Bronchial epithelial cell (primary cell): ENCODE results near the gene PRKCE. TPM values are rescaled to one million over a fixed set of nuclear protein-coding genes. Genes with fewer than 3 reads are reported as not detected.

ENCODE experiments used
- DNase-seq: peaks from one replicate; pipeline ENCODE4 v3.0.0-alpha.2; 2010; ENCODE audit warnings: low read depth
- FAIRE-seq: peaks from 2 replicates; lab custom pipeline; 2011; peaks lifted over from hg19 to GRCh38; lab: Jason Lieb, UNC
- H3K27me3 ChIP-seq: 2 replicates; pipeline ENCODE4 v1.5.1; 2011; ENCODE audit warnings: low read length; ENCODE audit not compliant: control insufficient read depth, insufficient read depth
- H3K36me3 ChIP-seq: 2 replicates; pipeline ENCODE4 v1.5.1; 2011; ENCODE audit warnings: low read length; ENCODE audit not compliant: control insufficient read depth, insufficient read depth
- H3K4me3 ChIP-seq: 2 replicates; pipeline ENCODE4 v1.5.1; 2011; ENCODE audit warnings: mild to moderate bottlenecking, low read depth, low read length, control low read depth
- CTCF ChIP-seq: IDR thresholded peaks from 2 replicates; pipeline ENCODE4 v1.5.1; 2011; ENCODE audit warnings: mild to moderate bottlenecking, moderate library complexity, low read length, control low read depth, inconsistent platforms; ENCODE audit not compliant: insufficient read depth, severe bottlenecking
- total RNA-seq: library from RNA; depleted of rRNA; stranded (reverse); fragments of >200 nt; gene quantifications from 2 replicates; pipeline ENCODE4 v1.2.1, GENCODE V29; 2014

PRKCE gene
- total RNA-seq, 1 donor from 2014 or later: 6.3 TPM

- no peaks in the 10 kb centered on the region for H3K36me3 ChIP-seq
- H3K4me3 ChIP-seq: no peak overlapping the region
- FAIRE-seq (no peak), DNase-seq (no peak)
- no peaks in the 10 kb centered on the region for H3K27me3 ChIP-seq
- no peak for TF ChIP-seq CTCF
Measured at GRCh38 chr2:45672138-45672537, 20.7 kb downstream of the PRKCE start.

DNA sequence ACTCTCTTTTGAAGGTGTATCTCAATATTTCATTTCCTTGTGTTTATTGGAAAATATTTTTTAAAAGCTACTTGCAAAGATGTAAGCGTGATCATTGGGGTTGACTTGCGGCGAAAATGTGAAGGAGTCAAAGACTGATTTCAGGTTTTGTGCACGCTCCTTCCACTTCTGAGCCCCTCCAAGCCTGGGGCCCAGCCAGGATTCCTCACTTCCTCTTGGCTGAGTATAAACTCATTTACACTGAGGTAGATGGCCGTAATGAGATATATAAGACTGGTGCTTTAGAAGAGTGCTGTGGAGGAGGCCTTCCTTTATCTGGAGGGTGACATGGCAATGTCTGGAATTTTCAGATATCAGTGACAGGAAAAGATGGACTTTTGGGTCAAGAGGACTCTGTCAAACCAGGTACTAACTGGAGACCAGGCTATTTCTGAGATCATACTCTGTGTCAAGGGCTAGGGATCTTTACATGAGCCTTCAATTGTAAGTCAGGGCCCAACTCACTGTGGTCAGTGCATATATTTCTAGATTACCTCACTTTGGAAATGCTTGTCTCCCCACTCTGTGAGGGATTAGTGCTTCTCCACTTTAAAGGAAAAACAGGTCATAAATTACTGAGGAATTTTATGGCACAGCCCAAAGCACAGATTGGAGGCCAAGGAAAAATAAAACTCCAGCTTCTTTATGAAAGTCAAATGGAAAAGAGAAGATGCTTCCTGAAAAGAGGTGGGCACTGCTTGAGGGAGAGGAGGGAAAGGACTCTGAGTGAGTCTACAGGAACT is 22.8 kb downstream of the PRKCE start:
- FAIRE-seq (no peak), DNase-seq (peak; percentile 20)
- Histone ChIP-seq H3K27me3 (no peaks in the 10 kb centered on the region), H3K36me3 (no peaks in the 10 kb centered on the region), H3K4me3 (no peak overlapping the region)
- no peak for TF ChIP-seq CTCF

GRCh38 chr2:45675263-45675812 is 23.9 kb downstream of the PRKCE start:
- no peak for TF ChIP-seq CTCF
- Histone ChIP-seq H3K27me3 (no peaks in the 10 kb centered on the region), H3K36me3 (no peaks in the 10 kb centered on the region), H3K4me3 (no peak overlapping the region)
- FAIRE-seq: no peak
- DNase-seq: peak; percentile 93

DNA sequence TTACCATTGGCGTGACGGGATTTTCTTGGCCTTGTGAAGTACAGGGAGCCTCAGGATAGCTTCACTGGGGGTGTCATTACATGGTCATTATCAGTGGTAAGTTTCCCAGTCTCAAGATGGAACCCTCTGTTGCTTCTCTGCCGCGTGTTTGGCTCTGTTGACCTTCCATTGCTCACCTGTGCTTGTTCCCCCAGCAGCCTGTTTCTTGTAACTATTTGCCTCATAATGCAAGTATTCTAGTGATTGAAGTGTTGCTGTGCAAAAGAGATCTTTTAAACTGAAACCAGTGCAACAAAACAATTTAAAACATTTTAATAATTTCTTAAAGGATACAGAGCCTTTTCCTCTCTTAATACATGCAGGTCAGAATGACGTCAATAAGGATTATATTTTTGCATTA is 24.6 kb downstream of the PRKCE start:
- DNase-seq (no peak), FAIRE-seq (no peak)
- Histone ChIP-seq H3K27me3 (no peaks in the 10 kb centered on the region), H3K36me3 (no peaks in the 10 kb centered on the region), H3K4me3 (no peak overlapping the region)
- no peak for TF ChIP-seq CTCF

DNA sequence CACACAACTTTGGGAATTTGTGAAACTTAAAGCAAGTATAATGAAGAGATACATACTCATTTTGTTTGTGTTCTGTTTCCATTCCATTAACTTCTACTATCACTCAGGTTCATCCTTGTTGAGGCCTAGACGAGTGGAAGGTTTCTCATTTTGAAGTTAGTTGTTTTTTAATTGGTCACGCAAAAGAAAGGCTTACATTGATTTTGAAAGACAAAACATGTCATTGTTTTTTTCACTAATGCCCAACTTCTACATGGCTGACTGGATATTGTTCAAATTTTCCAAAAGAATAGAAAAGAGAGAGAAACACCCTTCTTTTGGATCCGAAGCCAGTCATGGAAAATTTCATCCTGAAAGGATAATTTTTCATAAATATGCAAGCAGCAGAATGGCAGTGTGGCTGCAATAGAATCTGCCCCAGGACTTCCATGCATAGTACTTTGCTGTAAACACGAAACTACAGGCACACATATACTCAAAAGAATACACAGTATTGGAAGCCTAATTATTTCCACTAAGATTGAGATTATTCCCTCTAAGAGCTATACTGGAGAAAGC is 27.4 kb downstream of the PRKCE start:
- Histone ChIP-seq H3K27me3 (no peaks in the 10 kb centered on the region), H3K4me3 (no peak overlapping the region), H3K36me3 (no peaks in the 10 kb centered on the region)
- DNase-seq: no peak
- no peak for FAIRE-seq
- no peak for TF ChIP-seq CTCF
